GM19467 (cell line): ENCODE data around the gene ACRBP.

Experiments
- ATAC-seq: cut with Tn5 transposase; IDR thresholded peaks from one replicate; pipeline ENCODE4 v1.9.1; 2021; ENCODE audit warnings: mild to moderate bottlenecking, moderate library complexity; ENCODE audit not compliant: unreplicated experiment

The ACRBP gene

GRCh38 chr12:6647083-6647604, at the start of gene ACRBP:
ACRBP (minus strand) TSS chr12:6647432; CDS start chr12:6647366, 66 bp downstream.
- no peak for ATAC-seq

GRCh38 chr12:6695313-6696045, 48.2 kb upstream of the ACRBP start:
- ATAC-seq: no peak

- ATAC-seq: no peak
These were observed 47.5 kb upstream of the ACRBP start for GRCh38 chr12:6694701-6695100.

- ATAC-seq: no peak
These were observed 46.7 kb upstream of the ACRBP start for GRCh38 chr12:6693832-6694355.

- ATAC-seq: no peak
These were observed 45.7 kb upstream of the ACRBP start for GRCh38 chr12:6692888-6693287.

GRCh38 chr12:6691473-6691872, 44.2 kb upstream of the ACRBP start:
- no peak for ATAC-seq

GRCh38 chr12:6688999-6689882, 42.0 kb upstream of the ACRBP start, which contains the start of gene ZNF384:
ZNF384 (minus strand) TSS chr12:6689375; CDS start chr12:6679520, 9,855 bp downstream.
- peak; percentile 85 for ATAC-seq

- ATAC-seq: peak; percentile 1
These were observed 41.3 kb upstream of the ACRBP start for GRCh38 chr12:6688543-6688998.

- no peak for ATAC-seq
These were observed 38.6 kb upstream of the ACRBP start for GRCh38 chr12:6685814-6686213.

- ATAC-seq: no peak
These were observed 37.4 kb upstream of the ACRBP start for GRCh38 chr12:6684609-6685008.

GRCh38 chr12:6676962-6677361, 29.7 kb upstream of the ACRBP start:
- ATAC-seq: no peak

GRCh38 chr12:6672143-6672542, 24.9 kb upstream of the ACRBP start:
- no peak for ATAC-seq

GRCh38 chr12:6667559-6668210, 20.5 kb upstream of the ACRBP start:
- no peak for ATAC-seq

- no peak for ATAC-seq
These were observed 19.0 kb upstream of the ACRBP start for GRCh38 chr12:6666211-6666610.

GRCh38 chr12:6664902-6665301, 17.7 kb upstream of the ACRBP start:
- no peak for ATAC-seq

GRCh38 chr12:6662906-6663742, 15.9 kb upstream of the ACRBP start, which contains the start of gene ING4:
ING4 (minus strand) TSS chr12:6663119; CDS start chr12:6663101, 18 bp downstream.
- peak; percentile 97 for ATAC-seq

- ATAC-seq: no peak
These were observed 15.3 kb upstream of the ACRBP start for GRCh38 chr12:6662602-6662905.

- ATAC-seq: no peak
These were observed 6.8 kb upstream of the ACRBP start for GRCh38 chr12:6653987-6654386.

- ATAC-seq: no peak
These were observed 6.1 kb upstream of the ACRBP start for GRCh38 chr12:6653342-6653741.

- ATAC-seq: no peak
These were observed 5.2 kb upstream of the ACRBP start for GRCh38 chr12:6652391-6652790.
